HG03097 (cell line): Measurements from ENCODE around the gene NUDT5.
"Not testable (repeated sequence)": the region's sequence is repeated elsewhere in the genome, so short reads cannot be mapped to it uniquely, and the experiment has no call there.

Experiments
- ATAC-seq: cut with Tn5 transposase; IDR thresholded peaks from one replicate; pipeline ENCODE4 v1.9.1; 2021; ENCODE audit not compliant: unreplicated experiment, low FRiP score

Gene NUDT5

GRCh38 chr10:12207114-12207513, 11.4 kb upstream of the NUDT5 start:
- no peak for ATAC-seq

GRCh38 chr10:12205082-12205481, 9.4 kb upstream of the NUDT5 start:
- no peak for ATAC-seq

- no peak for ATAC-seq
These were observed 6.5 kb upstream of the NUDT5 start for GRCh38 chr10:12202226-12202625.

GRCh38 chr10:12201543-12201942, 5.9 kb upstream of the NUDT5 start:
- ATAC-seq, result no peak

GRCh38 chr10:12200850-12201249, 5.2 kb upstream of the NUDT5 start:
- ATAC-seq, result no peak

GRCh38 chr10:12198156-12198555, 2.5 kb upstream of the NUDT5 start:
- ATAC-seq, result no peak

- ATAC-seq, result peak; percentile 8
These were observed 980 bp upstream of the NUDT5 start for GRCh38 chr10:12196531-12197211.

GRCh38 chr10:12195281-12195602, 449 bp downstream of the NUDT5 start:
- ATAC-seq, result no peak

GRCh38 chr10:12194752-12195271, 879 bp downstream of the NUDT5 start:
- ATAC-seq, result no peak

- no peak for ATAC-seq
These were observed 2.5 kb downstream of the NUDT5 start for GRCh38 chr10:12193193-12193592.

GRCh38 chr10:12191715-12192114, 4.0 kb downstream of the NUDT5 start:
- ATAC-seq, result no peak

- no peak for ATAC-seq
These were observed 6.3 kb downstream of the NUDT5 start for GRCh38 chr10:12189426-12189825.

GRCh38 chr10:12188656-12189055, 7.0 kb downstream of the NUDT5 start:
- no peak for ATAC-seq

GRCh38 chr10:12187321-12187905, 8.3 kb downstream of the NUDT5 start:
- no peak for ATAC-seq

GRCh38 chr10:12186323-12186722, 9.4 kb downstream of the NUDT5 start:
- ATAC-seq, result no peak

- no peak for ATAC-seq
These were observed 11.5 kb downstream of the NUDT5 start for GRCh38 chr10:12184165-12184564.

- no peak for ATAC-seq
These were observed 14.5 kb downstream of the NUDT5 start for GRCh38 chr10:12181065-12181775.

GRCh38 chr10:12180221-12180974, 15.3 kb downstream of the NUDT5 start:
- ATAC-seq, result no peak

GRCh38 chr10:12179606-12180170, 16.0 kb downstream of the NUDT5 start:
- ATAC-seq, result no peak

- no peak for ATAC-seq
These were observed 18.0 kb downstream of the NUDT5 start for GRCh38 chr10:12177642-12178041.

- not testable (repeated sequence) for ATAC-seq
These were observed 24.2 kb downstream of the NUDT5 start for GRCh38 chr10:12171512-12171911.
